NCI-H1048 (cell line): ENCODE measurements around the gene AP1B1.
"Not testable (repeated sequence)": the region's sequence is repeated elsewhere in the genome, so short reads cannot be mapped to it uniquely, and the experiment has no call there.

Source experiments
- DNase-seq: peaks from one replicate; lab custom pipeline; 2025; lab: John Stamatoyannopoulos, UW

The AP1B1 gene

DNA sequence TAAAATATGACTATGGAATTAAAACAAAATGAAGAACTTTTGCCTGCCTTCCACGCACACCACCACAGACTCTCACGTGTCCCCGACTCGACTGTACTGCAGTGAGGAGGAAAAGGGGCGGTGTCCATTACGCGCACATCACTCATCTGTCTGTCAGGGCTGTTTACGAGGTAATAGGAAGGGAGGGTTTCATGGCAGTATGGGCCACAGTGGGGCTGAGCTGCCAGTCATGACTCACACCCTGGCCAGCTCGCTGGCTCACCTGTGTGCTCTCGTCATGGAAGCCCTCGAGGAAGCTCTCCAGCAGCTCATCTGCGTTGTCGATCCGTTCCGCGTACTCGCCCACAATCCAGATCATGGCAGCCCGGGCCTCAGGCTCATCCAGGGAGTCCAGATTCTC lies 39.4 kb downstream of the AP1B1 start:
- DNase-seq = no peak

DNA sequence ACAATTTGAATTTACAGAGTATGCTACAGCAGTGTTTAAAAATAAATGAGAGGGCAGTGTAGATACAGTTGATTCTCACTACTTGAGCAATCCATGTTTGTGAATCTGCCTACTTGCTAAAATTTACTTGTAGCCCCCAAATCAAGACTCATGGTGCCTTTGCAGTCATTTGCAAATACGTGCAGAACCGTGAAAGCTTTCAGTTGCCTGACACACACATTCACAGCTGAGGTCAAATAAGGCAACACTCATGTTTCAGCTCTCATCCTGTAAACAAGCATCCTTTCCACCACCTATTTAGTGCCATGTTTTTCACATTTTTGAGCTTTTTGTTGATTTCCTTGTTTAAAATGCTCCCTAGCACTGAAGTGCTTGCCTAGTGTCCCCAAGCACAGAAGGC lies 40.3 kb downstream of the AP1B1 start:
- no peak for DNase-seq

DNA sequence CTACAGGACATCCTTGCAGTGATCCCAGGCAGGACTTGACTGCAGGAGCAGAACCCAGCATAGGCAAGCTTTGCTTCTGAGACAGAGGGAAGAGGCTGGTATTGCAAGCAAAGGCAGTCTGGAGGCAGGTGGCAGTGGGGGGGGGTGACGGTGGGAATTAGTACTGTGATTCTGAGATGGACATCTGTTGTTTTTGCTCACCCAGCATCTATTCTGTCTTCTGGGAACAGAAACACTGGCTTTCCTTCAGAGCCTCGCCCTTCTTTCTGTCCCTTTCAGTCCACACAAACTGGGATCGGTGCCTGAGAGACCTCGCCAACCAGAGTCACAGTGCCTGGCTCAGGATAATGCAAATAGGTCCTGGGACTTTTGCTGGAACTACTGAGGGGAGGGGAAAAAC lies 41.7 kb downstream of the AP1B1 start:
- DNase-seq = no peak

DNA sequence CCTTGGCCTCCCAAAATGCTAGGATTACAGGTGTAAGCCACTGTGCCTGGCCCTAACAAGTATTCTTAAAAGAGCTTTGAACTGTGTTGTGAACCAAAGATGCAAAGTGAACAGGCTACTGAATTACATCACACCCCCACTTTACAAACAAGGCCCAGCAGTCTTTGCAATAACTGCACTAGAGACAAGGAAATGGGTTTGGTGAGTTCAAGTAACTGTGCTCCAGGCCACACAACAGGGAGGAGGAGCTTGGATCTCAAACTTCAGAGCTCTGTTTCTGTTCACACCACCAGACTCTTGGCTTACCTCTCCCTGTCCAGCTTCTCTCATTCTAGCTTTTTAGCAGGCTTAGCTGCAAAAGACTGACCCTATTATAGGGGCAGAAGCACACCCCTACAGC lies 42.4 kb downstream of the AP1B1 start:
- no peak for DNase-seq

GRCh38 chr22:29344889-29345288 lies 43.5 kb downstream of the AP1B1 start:
- not testable (repeated sequence) for DNase-seq

DNA sequence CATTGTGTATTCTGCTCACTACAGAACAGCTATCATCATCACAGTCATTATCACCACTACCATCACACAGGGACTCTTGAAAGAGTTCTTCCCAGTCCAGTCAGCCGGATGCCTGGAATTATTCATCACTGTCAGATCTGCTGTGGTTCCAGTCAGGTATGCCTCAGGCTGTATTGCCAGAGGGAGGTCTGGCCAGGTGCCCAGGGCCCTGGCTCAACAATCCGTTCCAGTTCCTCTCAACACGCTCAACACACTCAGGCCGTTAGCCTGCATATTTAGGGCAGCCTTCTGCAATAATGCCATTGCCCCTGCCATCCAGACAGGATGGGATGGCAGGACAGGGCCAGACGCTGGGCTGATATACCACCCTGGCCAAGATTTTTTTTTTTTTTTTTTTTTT lies 44.2 kb downstream of the AP1B1 start:
- DNase-seq = no peak

- DNase-seq = no peak
These were observed 45.0 kb downstream of the AP1B1 start for GRCh38 chr22:29343313-29343805.

DNA sequence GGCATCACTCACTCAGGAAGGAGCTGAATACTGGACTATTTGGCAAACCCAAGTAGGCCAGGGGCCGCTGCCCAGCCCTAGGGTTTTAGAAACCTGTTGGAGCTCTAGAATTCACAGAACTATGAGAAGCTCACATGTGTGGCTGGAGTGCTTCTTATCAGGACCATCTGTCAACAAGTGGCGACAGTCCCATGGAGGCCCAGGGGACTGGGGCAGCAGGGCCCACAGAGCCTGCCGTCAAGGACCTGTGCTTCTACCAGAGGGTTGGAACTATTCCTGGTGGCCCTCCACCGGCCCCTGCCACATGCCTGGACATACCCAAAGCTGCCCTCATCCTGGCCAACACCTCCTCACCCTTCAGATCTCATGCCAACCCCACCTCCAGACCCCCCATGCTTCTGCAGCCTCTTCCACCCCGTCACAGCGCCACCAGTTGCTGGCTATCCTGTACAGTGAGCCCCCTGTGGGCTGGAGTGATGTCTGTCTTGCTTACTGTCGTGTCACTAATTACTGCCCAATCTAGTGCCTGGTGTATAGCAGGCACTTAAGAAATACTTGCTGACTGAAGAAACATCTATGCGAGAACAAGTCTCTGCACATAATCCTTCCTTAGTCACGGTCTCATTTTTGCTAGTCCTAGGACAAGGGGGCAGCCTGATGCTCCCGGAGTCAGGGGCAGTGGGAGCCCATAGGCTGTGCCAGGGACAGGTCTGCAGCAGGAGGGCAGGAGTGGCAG lies 45.6 kb downstream of the AP1B1 start:
- DNase-seq = no peak

GRCh38 chr22:29342177-29342576 lies 46.2 kb downstream of the AP1B1 start:
- no peak for DNase-seq

DNA sequence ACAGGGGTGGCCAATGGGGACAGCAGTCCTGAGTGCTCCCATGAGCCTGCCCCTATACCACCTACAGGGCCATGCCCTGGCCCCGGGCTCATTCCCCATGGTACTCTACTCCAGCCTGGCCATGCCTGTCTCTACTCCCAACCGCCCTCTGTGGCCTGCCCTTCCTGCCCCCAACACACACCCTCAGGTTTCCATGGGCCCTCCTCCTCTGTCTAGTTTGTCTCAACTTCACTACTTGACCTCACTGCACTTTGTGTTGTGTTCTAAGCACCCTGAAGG lies 46.6 kb downstream of the AP1B1 start:
- no peak for DNase-seq

DNA sequence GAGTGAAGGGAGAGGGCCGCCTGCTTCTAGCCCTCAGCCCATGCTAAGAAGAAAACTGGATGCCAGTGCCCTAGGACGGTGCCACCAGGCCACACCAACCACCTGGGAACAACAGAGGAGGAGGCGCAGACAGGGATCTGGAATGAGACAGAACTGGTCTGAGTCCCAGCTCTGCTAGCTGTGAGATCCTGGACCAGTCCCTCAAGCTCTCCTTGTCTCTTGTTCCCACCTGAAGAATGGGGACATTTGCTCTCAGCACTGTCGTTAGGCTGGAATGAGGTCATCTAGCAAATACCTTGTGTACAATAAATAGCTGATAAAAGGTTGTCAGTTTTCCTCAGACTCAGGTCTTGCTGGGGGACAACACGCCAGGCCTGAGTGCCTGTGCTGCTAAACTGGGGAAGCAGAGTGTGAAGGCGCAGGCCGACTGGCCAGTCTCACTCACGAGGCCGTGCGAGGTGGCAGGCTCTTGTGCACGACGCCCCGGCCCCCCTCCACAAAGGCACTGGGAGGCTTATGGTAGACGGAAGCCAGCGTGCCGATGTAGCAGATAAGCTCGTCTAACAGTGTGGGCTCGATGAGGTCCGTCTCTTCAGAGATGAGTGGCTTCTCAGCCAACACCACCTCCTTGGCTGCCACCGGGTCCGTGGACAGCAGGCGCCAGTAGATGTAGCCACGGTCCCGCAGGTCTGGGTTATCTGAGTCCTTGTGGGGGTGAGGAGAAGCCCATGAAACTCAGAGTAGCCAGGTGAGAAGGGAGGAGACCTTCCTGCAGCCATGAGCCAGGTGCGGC lies 47.1 kb downstream of the AP1B1 start:
- DNase-seq = no peak

DNA sequence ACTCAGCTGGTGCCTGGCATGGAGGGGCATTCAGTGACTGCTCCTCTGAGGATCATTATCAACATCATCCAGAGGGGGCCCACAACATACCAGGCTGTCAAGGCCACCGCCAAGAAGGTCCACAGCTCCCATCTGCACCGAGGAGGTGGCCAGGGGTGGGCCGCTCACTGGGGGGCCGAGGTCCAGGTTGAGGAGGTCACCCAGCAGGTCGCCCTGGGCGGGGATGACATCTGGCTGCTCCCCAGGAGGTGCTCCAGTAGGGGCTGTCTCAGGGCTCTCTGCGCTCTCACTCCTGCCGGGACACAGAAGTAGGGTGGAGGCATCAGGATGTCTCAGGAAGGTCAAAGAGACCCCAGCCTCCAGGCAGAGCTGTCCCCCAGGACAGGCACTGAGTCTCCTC lies 47.8 kb downstream of the AP1B1 start:
- DNase-seq = no peak

DNA sequence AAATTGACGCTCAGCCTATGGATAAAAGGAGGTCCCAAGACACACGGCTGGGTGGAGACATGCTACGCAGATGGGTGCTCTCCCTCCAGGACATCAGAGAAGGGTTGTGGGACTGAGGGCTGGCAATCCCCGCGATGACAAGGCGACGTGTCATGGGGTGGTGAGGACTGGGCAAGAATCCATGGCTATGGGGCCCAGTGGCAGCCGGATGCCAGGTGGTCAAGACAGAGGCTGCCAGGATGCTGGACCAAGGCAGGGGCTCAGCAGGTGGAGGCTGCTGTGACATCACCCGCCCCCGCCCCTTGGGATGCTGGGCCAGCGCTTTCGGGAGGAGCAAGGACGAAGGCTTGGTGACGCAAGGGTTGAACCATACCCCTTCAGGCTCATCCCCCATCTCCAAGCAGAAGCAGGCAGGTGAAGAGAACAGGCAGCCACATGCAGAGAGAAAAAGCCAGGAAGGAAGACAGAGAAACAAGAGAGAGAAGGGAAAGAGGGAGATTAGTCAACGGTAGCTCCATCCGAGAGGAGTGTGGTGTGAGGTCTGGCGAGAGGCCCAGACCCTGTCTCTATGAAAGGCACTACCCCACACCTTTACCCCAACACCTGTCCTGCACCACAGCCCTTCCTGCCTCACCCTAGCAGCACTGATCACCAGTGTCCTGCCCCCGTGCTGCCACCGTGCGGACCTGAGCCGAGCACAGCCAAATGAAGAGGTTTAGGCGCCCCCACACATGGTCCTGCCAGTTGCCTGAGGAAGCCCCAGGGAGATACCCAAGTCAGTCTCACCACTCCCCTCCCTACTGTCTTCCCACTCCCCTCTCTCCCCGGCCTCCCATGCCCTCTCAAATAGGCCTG lies 48.8 kb downstream of the AP1B1 start:
- DNase-seq = no peak

- DNase-seq = no peak
These were observed 50.0 kb downstream of the AP1B1 start for GRCh38 chr22:29338398-29338797.

DNA sequence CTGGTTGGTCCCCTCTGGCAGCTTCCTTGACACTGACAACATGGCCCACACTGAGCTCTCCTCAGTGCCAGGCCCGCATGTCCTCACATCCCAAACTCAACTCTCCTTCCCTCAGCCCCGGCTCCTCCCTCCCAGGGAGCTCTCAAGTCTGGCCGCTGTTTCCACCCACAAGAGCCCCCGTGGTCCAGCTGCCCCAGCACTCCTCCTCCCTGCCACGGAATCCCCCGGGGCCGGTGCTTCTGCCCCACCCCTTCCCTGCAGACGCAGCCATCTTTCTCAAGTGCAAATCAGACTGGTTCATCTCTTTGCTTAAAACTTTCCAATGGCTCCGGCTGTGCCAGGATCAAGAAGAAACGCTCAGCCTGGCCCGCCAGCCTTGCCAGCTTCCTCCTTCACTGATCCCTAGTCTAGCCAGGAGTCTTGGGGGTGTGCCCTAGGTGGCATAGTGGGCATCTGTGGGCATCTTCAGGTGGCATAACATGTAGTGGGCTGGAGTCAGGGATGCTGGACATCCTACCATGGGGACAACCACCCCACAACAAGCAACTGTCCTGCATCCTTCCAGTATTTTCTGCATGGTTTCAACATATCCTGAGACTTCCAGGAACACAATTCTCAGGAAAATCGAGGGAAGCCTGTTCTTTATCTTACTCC lies 50.6 kb downstream of the AP1B1 start:
- DNase-seq = no peak

GRCh38 chr22:29336751-29337490 lies 51.4 kb downstream of the AP1B1 start:
- DNase-seq = no peak

- no peak for DNase-seq
These were observed 52.7 kb downstream of the AP1B1 start for GRCh38 chr22:29335656-29336055.

GRCh38 chr22:29334696-29335344 lies 53.5 kb downstream of the AP1B1 start:
- DNase-seq = no peak

DNA sequence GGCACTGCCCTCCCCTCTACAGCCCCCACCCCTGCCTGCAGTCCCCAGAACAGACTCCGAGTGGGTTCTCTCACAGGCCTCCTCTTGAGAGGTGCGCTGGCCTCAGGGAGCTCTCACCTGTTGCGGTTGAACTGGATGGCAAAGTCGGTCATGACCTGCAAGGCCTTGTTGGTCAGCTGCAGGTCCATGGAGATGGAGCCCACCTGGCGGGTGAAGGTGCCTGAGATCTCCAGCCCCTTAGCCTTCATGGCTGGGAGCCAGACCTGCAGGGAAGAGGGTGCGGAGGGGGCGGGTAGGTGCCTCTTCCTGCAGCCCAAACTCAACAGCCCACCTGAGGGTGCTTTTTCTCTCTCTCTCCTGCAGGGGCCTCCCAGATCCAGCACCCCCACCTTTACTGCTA lies 54.2 kb downstream of the AP1B1 start:
- DNase-seq = no peak

GRCh38 chr22:29332886-29333496 lies 55.4 kb downstream of the AP1B1 start:
- DNase-seq = no peak
